Natural killer cell (primary cell): ENCODE results near the gene FADS6. TPM values are rescaled to one million over a fixed set of nuclear protein-coding genes. Genes with fewer than 3 reads are reported as not detected.
"Not testable (repeated sequence)": the region's sequence is repeated elsewhere in the genome, so short reads cannot be mapped to it uniquely, and the experiment has no call there.

Source experiments
- ATAC-seq, 3 donors: fragments of 150-1000 bp in 2 of 3; fragments of 200-7000 bp in 1 of 3; cut with Tn5 transposase; 1 replicate in 1 of 3; 2 replicates in 2 of 3; pipeline ENCODE4 v1.10.0; 2021; ENCODE audit warnings: mild to moderate bottlenecking in 2 of 3, moderate library complexity in 2 of 3
- DNase-seq, 2 donors: peaks; one replicate each; pipeline versions ENCODE4 v3.0.0 to v3.0.0-alpha.2; 2013 to 2021; ENCODE audit warnings: mixed read lengths in 1 of 2
- H3K27ac ChIP-seq: one replicate; pipeline ENCODE4 v1.5.1; 2013; ENCODE audit warnings: mild to moderate bottlenecking, low read length
- H3K27me3 ChIP-seq: one replicate; pipeline ENCODE4 v1.6.1; 2013; ENCODE audit warnings: low read length; ENCODE audit not compliant: control insufficient read depth, insufficient read depth
- H3K36me3 ChIP-seq: one replicate; pipeline ENCODE4 v1.6.1; 2013; ENCODE audit warnings: low read length; ENCODE audit not compliant: control insufficient read depth, insufficient read depth
- H3K4me1 ChIP-seq: one replicate; pipeline ENCODE4 v1.6.1; 2013; ENCODE audit warnings: low read length; ENCODE audit not compliant: control insufficient read depth, insufficient read depth
- H3K4me3 ChIP-seq: one replicate; pipeline ENCODE4 v1.5.1; 2013; ENCODE audit warnings: low read length
- H3K9me3 ChIP-seq: one replicate; pipeline ENCODE4 v1.6.1; 2013; ENCODE audit warnings: low read length; ENCODE audit not compliant: control insufficient read depth, insufficient read depth
- H3K27ac Mint-ChIP-seq, 2 donors: one replicate each; pipeline ENCODE4 v1.8.0; 2022; ENCODE audit warnings: mild to moderate bottlenecking in 2 of 2, mixed read lengths in 2 of 2, moderate library complexity in 1 of 2
- H3K27me3 Mint-ChIP-seq, 2 donors: one replicate each; pipeline ENCODE4 v1.8.0; 2022; ENCODE audit warnings: low read depth in 2 of 2, mixed read lengths in 2 of 2
- H3K36me3 Mint-ChIP-seq: one replicate; pipeline ENCODE4 v1.8.0; 2022; ENCODE audit warnings: mixed read lengths
- H3K4me1 Mint-ChIP-seq, 2 donors: one replicate each; pipeline ENCODE4 v1.8.0; 2022; ENCODE audit warnings: mixed read lengths in 2 of 2
- H3K4me3 Mint-ChIP-seq: one replicate; pipeline ENCODE4 v1.8.0; 2022; ENCODE audit warnings: mild to moderate bottlenecking, moderate library complexity, mixed read lengths
- H3K9me3 Mint-ChIP-seq, 2 donors: one replicate each; pipeline ENCODE4 v1.8.0; 2022; ENCODE audit warnings: mixed read lengths in 2 of 2
- WGBS: methylation state at CpG from one replicate; pipeline ENCODE4 v1.1.7; 2013; ENCODE audit warnings: missing lambda C conversion rate; ENCODE audit not compliant: insufficient coverage; 5-methylcytosine and 5-hydroxymethylcytosine counted together
- intact Hi-C: fragments of 100-400 bp; cut with micrococcal nuclease; formaldehyde crosslinking; loops from one replicate; pipeline ENCODE4 v1.14.2; 2022
- total RNA-seq, 4 donors: library from RNA; stranded (reverse); fragments of 120-200 nt in 1 of 4; gene quantifications; one replicate each; pipeline versions ENCODE4 v1.2.3 to v1.2.4, GENCODE V29; 2013 to 2022
- TF ChIP-seq, protein P1 (sequence below): fragments of 200-600 bp; IDR thresholded peaks from one replicate; pipeline ENCODE4 v1.8.0; 2022; ENCODE audit warnings: antibody characterized with exemption

The FADS6 gene
- total RNA-seq, 3 donors from 2014 or later (not counting 1 experiment from before 2014, with no cell fraction given) = not detected

DNA sequence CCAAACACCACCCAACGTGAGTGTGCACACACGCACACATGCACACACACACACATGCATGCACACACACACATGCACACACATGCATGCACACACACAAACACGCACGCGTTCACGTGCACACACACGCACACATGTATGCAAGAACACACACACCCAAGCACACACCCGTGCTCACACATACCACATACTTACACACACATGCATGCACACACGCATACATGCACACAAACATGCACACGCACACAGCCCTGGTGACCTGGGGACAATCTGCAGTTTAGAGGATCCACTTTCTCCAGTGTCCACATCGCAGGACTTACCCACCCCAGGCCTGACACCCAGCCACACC, 23.4 kb upstream of the FADS6 start:
- DNase-seq (no peak), ATAC-seq (peak in 1 of 3 donors; percentile 27)
- Mint-ChIP-seq H3K4me3 (no peak overlapping the region), H3K36me3 (no peaks in the 10 kb centered on the region), H3K27ac (no peak overlapping the region), H3K9me3 (no peaks in the 10 kb centered on the region), H3K4me1 (no peaks in the 10 kb centered on the region), H3K27me3 (peaks cover 0 to 11% of the 10 kb centered on the region in 2 donors)
- Histone ChIP-seq H3K36me3 (no peaks in the 10 kb centered on the region), H3K4me1 (peaks cover 9% of the 10 kb centered on the region), H3K4me3 (no peak overlapping the region), H3K9me3 (no peaks in the 10 kb centered on the region), H3K27ac (no peak overlapping the region), H3K27me3 (no peaks in the 10 kb centered on the region)
- intact Hi-C loops = no loop called here
- 92% methylated on average over 11 of the region's 11 CpGs for WGBS
- TF ChIP-seq, protein P1, sequence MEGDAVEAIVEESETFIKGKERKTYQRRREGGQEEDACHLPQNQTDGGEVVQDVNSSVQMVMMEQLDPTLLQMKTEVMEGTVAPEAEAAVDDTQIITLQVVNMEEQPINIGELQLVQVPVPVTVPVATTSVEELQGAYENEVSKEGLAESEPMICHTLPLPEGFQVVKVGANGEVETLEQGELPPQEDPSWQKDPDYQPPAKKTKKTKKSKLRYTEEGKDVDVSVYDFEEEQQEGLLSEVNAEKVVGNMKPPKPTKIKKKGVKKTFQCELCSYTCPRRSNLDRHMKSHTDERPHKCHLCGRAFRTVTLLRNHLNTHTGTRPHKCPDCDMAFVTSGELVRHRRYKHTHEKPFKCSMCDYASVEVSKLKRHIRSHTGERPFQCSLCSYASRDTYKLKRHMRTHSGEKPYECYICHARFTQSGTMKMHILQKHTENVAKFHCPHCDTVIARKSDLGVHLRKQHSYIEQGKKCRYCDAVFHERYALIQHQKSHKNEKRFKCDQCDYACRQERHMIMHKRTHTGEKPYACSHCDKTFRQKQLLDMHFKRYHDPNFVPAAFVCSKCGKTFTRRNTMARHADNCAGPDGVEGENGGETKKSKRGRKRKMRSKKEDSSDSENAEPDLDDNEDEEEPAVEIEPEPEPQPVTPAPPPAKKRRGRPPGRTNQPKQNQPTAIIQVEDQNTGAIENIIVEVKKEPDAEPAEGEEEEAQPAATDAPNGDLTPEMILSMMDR = no peak

DNA sequence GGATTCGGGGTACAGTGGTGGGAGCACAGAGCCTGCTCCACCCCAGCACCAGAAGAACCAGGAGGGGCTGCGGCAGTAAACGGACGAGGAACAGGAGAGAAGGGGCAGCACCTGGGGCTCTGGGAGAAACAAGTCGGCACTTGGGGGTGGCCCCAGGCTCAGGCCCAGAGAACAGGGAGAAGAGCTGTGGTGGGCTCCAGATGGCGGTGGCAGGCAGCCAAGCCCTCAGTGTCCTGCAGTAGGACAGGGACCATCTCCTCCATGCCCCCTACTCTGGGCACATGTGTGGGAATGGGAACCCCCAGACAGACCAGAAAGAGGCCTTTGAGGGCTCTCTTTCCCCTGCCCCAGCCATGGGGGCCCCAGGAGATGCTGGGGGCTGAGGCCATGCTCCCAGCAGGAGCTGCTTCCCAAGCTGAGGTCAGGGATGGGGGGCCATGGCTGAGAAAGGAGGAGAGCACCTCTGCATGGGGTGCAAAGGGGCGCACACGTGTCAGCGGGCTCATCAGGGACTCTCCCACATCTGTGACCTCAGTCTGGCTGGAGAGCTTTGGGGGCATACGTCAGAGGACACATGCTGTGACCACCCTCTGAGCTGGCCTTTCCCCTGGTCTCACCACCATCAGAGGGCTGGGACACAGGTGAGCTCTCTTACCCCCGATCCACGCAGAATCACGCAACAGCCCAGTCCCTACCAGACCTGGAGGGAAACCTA, 22.9 kb upstream of the FADS6 start:
- WGBS = 92% methylated on average over 13 of the region's 13 CpGs
- no peak overlapping the region for H3K4me3 Mint-ChIP-seq
- no peaks in the 10 kb centered on the region for H3K4me1 Mint-ChIP-seq
- ATAC-seq (peak in 1 of 3 donors; percentile 17), DNase-seq (no peak)
- TF ChIP-seq, protein P1 = no peak
- intact Hi-C loops = no loop called here
- Histone ChIP-seq H3K27me3 (no peaks in the 10 kb centered on the region), H3K4me1 (peaks cover 9% of the 10 kb centered on the region), H3K9me3 (no peaks in the 10 kb centered on the region), H3K27ac (no peak overlapping the region), H3K36me3 (no peaks in the 10 kb centered on the region), H3K4me3 (no peak overlapping the region)
- no peaks in the 10 kb centered on the region for H3K9me3 Mint-ChIP-seq
- H3K36me3 Mint-ChIP-seq = no peaks in the 10 kb centered on the region
- H3K27ac Mint-ChIP-seq = no peak overlapping the region
- H3K27me3 Mint-ChIP-seq = peaks cover 0 to 8% of the 10 kb centered on the region in 2 donors

DNA sequence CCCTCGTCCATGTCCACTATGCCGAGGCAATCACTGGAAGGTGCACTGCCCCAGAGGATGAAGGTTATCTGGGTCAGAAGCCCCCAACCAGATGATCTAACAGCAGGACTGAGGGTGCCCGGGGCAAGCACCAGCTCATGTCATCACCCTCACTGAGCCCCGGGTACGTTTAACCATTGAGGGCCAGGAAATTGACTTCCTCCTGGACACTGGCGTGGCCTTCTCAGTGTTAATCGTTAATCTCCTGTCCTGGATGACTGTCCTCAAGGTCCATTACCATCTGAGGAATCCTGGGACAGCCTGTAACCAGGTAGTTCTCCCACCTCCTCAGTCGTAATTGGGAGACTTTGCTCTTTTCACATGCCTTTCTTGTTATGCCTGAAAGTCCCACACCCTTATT, 18.0 kb upstream of the FADS6 start:
- H3K4me3 ChIP-seq, H3K27me3 Mint-ChIP-seq, H3K4me3 Mint-ChIP-seq, H3K9me3 ChIP-seq, H3K27ac ChIP-seq, H3K36me3 ChIP-seq, H3K4me1 Mint-ChIP-seq, H3K27me3 ChIP-seq, ATAC-seq, H3K4me1 ChIP-seq, intact Hi-C loops, H3K27ac Mint-ChIP-seq, H3K9me3 Mint-ChIP-seq, DNase-seq, H3K36me3 Mint-ChIP-seq: not testable (repeated sequence)
- 86% methylated on average over 7 of the region's 8 CpGs for WGBS

DNA sequence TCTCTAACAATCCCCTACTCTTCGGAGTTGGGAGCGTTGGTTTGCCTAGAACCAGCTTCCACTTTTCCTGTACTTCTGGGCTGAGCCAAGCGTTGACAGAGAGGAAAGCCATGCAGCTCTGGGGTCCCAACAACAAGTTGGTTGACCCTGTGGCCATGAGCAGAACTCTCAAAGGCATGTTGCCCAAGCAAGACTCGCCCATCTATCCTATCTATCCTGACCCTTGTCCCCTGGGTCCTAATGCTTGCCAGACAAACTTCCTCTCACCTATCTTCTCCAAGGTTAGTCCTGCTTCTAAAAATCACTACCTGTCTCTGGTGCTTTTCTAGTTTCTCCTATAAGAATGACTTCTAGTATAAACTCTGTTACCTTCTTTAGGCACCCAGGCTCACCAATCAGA, 15.7 kb upstream of the FADS6 start:
- H3K27ac Mint-ChIP-seq, intact Hi-C loops, ATAC-seq, H3K27me3 ChIP-seq, H3K27ac ChIP-seq, H3K9me3 Mint-ChIP-seq, H3K9me3 ChIP-seq, H3K36me3 ChIP-seq, H3K4me3 ChIP-seq, H3K4me1 Mint-ChIP-seq, H3K4me3 Mint-ChIP-seq, H3K4me1 ChIP-seq, DNase-seq, H3K27me3 Mint-ChIP-seq, H3K36me3 Mint-ChIP-seq: not testable (repeated sequence)
- 81% methylated on average over 4 of the region's 4 CpGs for WGBS
